Kidney (tissue), 14 donors: ENCODE results near the gene ZNF784. TPM values are rescaled to one million over a fixed set of nuclear protein-coding genes. Genes with fewer than 3 reads are reported as not detected.
A peak's percentile ranks its signal among the peaks of the same experiment; 100 is the strongest.

ENCODE experiments used
- DNase-seq, 5 donors: peaks; one replicate each; pipeline ENCODE4 v3.0.0-alpha.2; 2013 to 2020
- FAIRE-seq: peaks from 2 replicates; lab custom pipeline; 2012; peaks lifted over from hg19 to GRCh38; lab: Jason Lieb, UNC
- H3K27ac ChIP-seq, 2 donors: one replicate each; pipeline ENCODE4 v1.7.0; 2013; ENCODE audit warnings: low read depth in 2 of 2, low read length in 2 of 2, inconsistent platforms in 1 of 2
- H3K27me3 ChIP-seq: one replicate; pipeline ENCODE4 v1.7.1; 2013; ENCODE audit warnings: low read length, inconsistent platforms; ENCODE audit not compliant: control insufficient read depth, insufficient read depth
- H3K36me3 ChIP-seq, 3 donors: one replicate each; pipeline versions ENCODE4 v1.7.0 to v1.7.1; 2013; ENCODE audit warnings: low read length in 3 of 3, control low read depth in 1 of 3, inconsistent platforms in 1 of 3; ENCODE audit not compliant: insufficient read depth in 3 of 3, control insufficient read depth in 2 of 3
- H3K4me1 ChIP-seq, 3 donors: one replicate each; pipeline versions ENCODE4 v1.7.0 to v1.7.1; 2013; ENCODE audit warnings: low read length in 3 of 3, inconsistent platforms in 1 of 3, low read depth in 1 of 3; ENCODE audit not compliant: control insufficient read depth in 2 of 3, insufficient read depth in 2 of 3
- H3K4me3 ChIP-seq, 3 donors: one replicate each; pipeline versions ENCODE4 v1.7.0 to v1.8.1; 2013; ENCODE audit warnings: low read length in 3 of 3, control low read depth in 1 of 3, inconsistent platforms in 1 of 3
- H3K9ac ChIP-seq, 3 donors: one replicate each; pipeline versions ENCODE4 v1.7.0 to v1.7.1; 2013; ENCODE audit warnings: low read length in 3 of 3, control low read depth in 1 of 3, inconsistent platforms in 1 of 3
- H3K9me3 ChIP-seq, 3 donors: one replicate each; pipeline versions ENCODE4 v1.7.0 to v1.7.1; 2013; ENCODE audit warnings: low read length in 3 of 3, control low read depth in 1 of 3, inconsistent platforms in 1 of 3; ENCODE audit not compliant: control insufficient read depth in 2 of 3, insufficient read depth in 1 of 3
- CTCF ChIP-seq: IDR thresholded peaks from 3 replicates; pipeline ENCODE4 v1.5.1; 2012; ENCODE audit warnings: mild to moderate bottlenecking, moderate library complexity, borderline replicate concordance; ENCODE audit not compliant: insufficient read depth; ENCODE audit errors: extremely low read depth
- intact Hi-C: fragments of 100-400 bp; cut with DNase I; formaldehyde crosslinking; loops from one replicate; pipeline ENCODE4 v1.11.1; 2022
- polyA plus RNA-seq: library from polyadenylated mRNA; stranded (reverse); fragments of 350-450 nt; fragmentation: Illumina TruSeq; extraction: RNeasy Lipid Tissue Mini Kit (QIAGEN cat#74804); gene quantifications from one replicate; pipeline ENCODE4 v1.2.3, GENCODE V29; 2014; ENCODE audit warnings: low read depth, low replicate concordance; ENCODE audit not compliant: insufficient read depth
- total RNA-seq: library from RNA; stranded (reverse); fragmentation: NEBNext Ultra II Directional; extraction: Animal tissue kit (Norgen Biotek cat#: 25700); gene quantifications from one replicate; pipeline ENCODE4 v1.2.1, GENCODE V29; 2021
- donor health status: control.
- donor health status: control.
- donor health status: control.
- donor health status: control.
- donor health status: control.
- donor health status: DM: yes; HTN: yes; CAD: no.
- donor health status: Normal renal cell carcinoma (clear cell type).

The ZNF784 gene
- total and polyA plus RNA-seq, 2 donors from 2014 or later, result 6.6 to 9.8 TPM

DNA sequence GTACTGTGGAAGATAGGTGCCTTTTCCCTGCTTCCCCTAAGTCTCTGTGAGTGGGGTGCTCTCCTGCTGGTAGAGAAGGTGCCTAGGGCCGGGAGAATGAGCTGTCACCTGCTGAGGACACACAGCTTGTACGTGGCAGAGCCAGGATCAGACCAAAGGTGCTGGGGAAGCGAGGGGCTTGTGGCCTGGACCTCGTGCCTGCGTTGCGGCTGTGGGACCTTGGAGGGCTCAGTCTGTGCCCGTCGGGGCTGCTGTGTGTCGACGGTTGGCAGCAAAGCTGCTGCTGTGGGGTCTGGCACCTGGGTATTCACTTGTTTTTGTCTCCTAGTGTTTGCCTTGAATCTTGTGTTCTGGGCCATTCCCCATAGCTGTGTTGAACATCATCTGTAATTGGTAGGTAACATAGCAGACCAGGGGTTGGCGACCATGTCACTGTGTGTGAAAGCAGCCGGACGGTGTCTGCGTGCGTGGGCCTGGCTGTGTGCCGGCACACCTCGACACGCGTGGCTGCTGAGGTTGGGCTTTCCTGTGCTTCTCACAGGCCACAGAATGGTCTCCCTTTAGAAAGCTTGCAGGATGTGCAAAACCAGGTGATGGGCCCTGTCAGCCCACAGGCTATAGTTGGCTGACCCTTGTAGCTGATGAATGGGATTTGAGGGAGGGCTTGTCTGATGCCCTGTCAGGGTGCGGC, 39.6 kb upstream of the ZNF784 start:
- H3K4me3 ChIP-seq, result no peak overlapping the region
- no peak for FAIRE-seq

GRCh38 chr19:55661826-55662225, 37.5 kb upstream of the ZNF784 start:
- Histone ChIP-seq H3K27me3 (no peaks in the 10 kb centered on the region), H3K9ac (no peak overlapping the region), H3K27ac (no peak overlapping the region), H3K36me3 (peaks cover 9 to 55% (median 33%) of the 10 kb centered on the region in 3 donors), H3K9me3 (no peaks in the 10 kb centered on the region), H3K4me1 (peaks cover 0 to 19% (median 5%) of the 10 kb centered on the region in 3 donors), H3K4me3 (no peak overlapping the region)
- DNase-seq, result peak in 1 of 5 donors; percentile 4
- intact Hi-C loops, result no loop called here
- TF ChIP-seq CTCF, result no peak
- FAIRE-seq, result no peak

More for the DNA sequence above, 39.6 kb upstream of the ZNF784 start:
- no peak for TF ChIP-seq CTCF
- Histone ChIP-seq H3K36me3 (peaks cover 9 to 74% (median 43%) of the 10 kb centered on the region in 3 donors), H3K9me3 (no peaks in the 10 kb centered on the region), H3K27ac (no peak overlapping the region), H3K27me3 (no peaks in the 10 kb centered on the region), H3K4me1 (peaks cover 0 to 6% (median 4%) of the 10 kb centered on the region in 3 donors), H3K9ac (no peak overlapping the region)
- intact Hi-C loops, result no loop called here
- DNase-seq, result peak in 1 of 5 donors; percentile 61

- Histone ChIP-seq H3K27ac (no peak overlapping the region), H3K4me3 (no peak overlapping the region), H3K9me3 (no peaks in the 10 kb centered on the region), H3K9ac (no peak overlapping the region), H3K36me3 (peaks cover 9 to 46% (median 26%) of the 10 kb centered on the region in 3 donors), H3K27me3 (no peaks in the 10 kb centered on the region), H3K4me1 (peaks cover 8 to 25% (median 10%) of the 10 kb centered on the region in 3 donors)
- intact Hi-C loops, result no loop called here
- DNase-seq (peak in 1 of 5 donors; percentile 70), FAIRE-seq (no peak)
- TF ChIP-seq CTCF, result no peak
Measured at GRCh38 chr19:55660991-55661390, 36.6 kb upstream of the ZNF784 start.
